SK-N-SH (cell line): ENCODE results near the gene SLC16A10. TPM values are rescaled to one million over a fixed set of nuclear protein-coding genes. Genes with fewer than 3 reads are reported as not detected.
A peak's percentile ranks its signal among the peaks of the same experiment; 100 is the strongest.

Source experiments
- CTCF ChIA-PET: fragments of 300-600, 350-600 bp; formaldehyde crosslinking; extraction: SDS; loops from one replicate; lab custom pipeline; 2021; lab: Yijun Ruan, JAX
- POLR2A ChIA-PET: fragments of 350-600 bp; sonication (Branson Sonifier 250); formaldehyde crosslinking; extraction: SDS; loops from one replicate; lab custom pipeline; 2020; ENCODE audit warnings: antibody characterized with exemption, inconsistent platforms; lab: Yijun Ruan, JAX
- DNase-seq: peaks from one replicate; pipeline ENCODE4 v3.0.0; 2012
- H2AFZ ChIP-seq: fragments of 200-600 bp; sonication (generic); 2 replicates; pipeline ENCODE4 v1.8.1; 2016; ENCODE audit warnings: antibody characterized with exemption, mild to moderate bottlenecking, low read depth
- H3F3A ChIP-seq: fragments of 200-600 bp; sonication (generic); replicated peaks from 2 replicates; pipeline ENCODE3; 2016; ENCODE audit warnings: antibody characterized with exemption, mild to moderate bottlenecking; ENCODE audit not compliant: insufficient read depth
- H3K27ac ChIP-seq, 2 experiments: fragments of 200-500 bp in 1 of 2; fragments of 200-600 bp in 1 of 2; sonication (Bioruptor generic) in 1 of 2; sonication (generic), shearing (Covaris generic) in 1 of 2; 2 replicates each; pipeline versions ENCODE4 v1.5.1 to v1.6.1; 2014 to 2016; ENCODE audit warnings: low read depth in 2 of 2, inconsistent platforms in 1 of 2, low read length in 1 of 2, mild to moderate bottlenecking in 1 of 2, mixed read lengths in 1 of 2
- H3K27me3 ChIP-seq: fragments of 200-600 bp; sonication (generic), shearing (Covaris generic); 2 replicates; pipeline ENCODE4 v1.6.1; 2016; ENCODE audit warnings: mixed run types; ENCODE audit not compliant: insufficient read depth
- H3K36me3 ChIP-seq, 2 experiments: fragments of 200-500 bp in 1 of 2; fragments of 200-600 bp in 1 of 2; sonication (Bioruptor generic) in 1 of 2; sonication (generic) in 1 of 2; replicated peaks in 1 of 2; 2 replicates each; pipeline versions ENCODE3 to v1.5.1; 2014 to 2016; ENCODE audit warnings: low read length in 1 of 2, mild to moderate bottlenecking in 1 of 2; ENCODE audit not compliant: insufficient read depth in 2 of 2, control insufficient read depth in 1 of 2
- H3K4me1 ChIP-seq, 2 experiments: fragments of 200-500 bp in 1 of 2; fragments of 200-600 bp in 1 of 2; sonication (Bioruptor generic) in 1 of 2; sonication (generic), shearing (Covaris generic) in 1 of 2; 2 replicates each; pipeline versions ENCODE4 v1.5.1 to v1.6.1; 2014 to 2016; ENCODE audit warnings: low read depth in 1 of 2, low read length in 1 of 2, mixed run types in 1 of 2; ENCODE audit not compliant: insufficient read depth in 2 of 2, control insufficient read depth in 1 of 2
- H3K4me2 ChIP-seq: fragments of 200-600 bp; sonication (generic), shearing (Covaris generic); 2 replicates; pipeline ENCODE4 v1.6.1; 2017; ENCODE audit warnings: mixed run types
- H3K4me3 ChIP-seq, 2 experiments: fragments of 200-500 bp in 1 of 2; fragments of 200-600 bp in 1 of 2; sonication (Bioruptor generic) in 1 of 2; sonication (generic), shearing (Covaris generic) in 1 of 2; 2 replicates each; pipeline versions ENCODE4 v1.5.1 to v1.8.1; 2014 to 2016; ENCODE audit warnings: low read depth in 2 of 2, inconsistent platforms in 1 of 2, low read length in 1 of 2, mild to moderate bottlenecking in 1 of 2, mixed read lengths in 1 of 2, moderate library complexity in 1 of 2
- H3K79me2 ChIP-seq: fragments of 200-600 bp; sonication (generic); 2 replicates; pipeline ENCODE4 v1.8.1; 2017; ENCODE audit warnings: mild to moderate bottlenecking; ENCODE audit not compliant: insufficient read depth
- H3K9ac ChIP-seq: fragments of 200-600 bp; sonication (generic); 2 replicates; pipeline ENCODE4 v1.6.1; 2017; ENCODE audit warnings: mixed run types
- H3K9me2 ChIP-seq: fragments of 200-600 bp; sonication (generic); 2 replicates; pipeline ENCODE4 v1.6.1; 2017; ENCODE audit warnings: mixed run types
- H3K9me3 ChIP-seq: fragments of 200-600 bp; sonication (generic); 2 replicates; pipeline ENCODE4 v1.6.1; 2017; ENCODE audit warnings: mixed run types, mild to moderate bottlenecking, moderate library complexity
- H4K20me1 ChIP-seq: fragments of 200-600 bp; sonication (generic); 2 replicates; pipeline ENCODE4 v1.6.1; 2017; ENCODE audit warnings: mild to moderate bottlenecking, mixed run types; ENCODE audit not compliant: insufficient read depth
- CHD2 ChIP-seq: fragments of 150-350 bp; IDR thresholded peaks from 2 replicates; pipeline ENCODE4 v1.6.1; 2018; ENCODE audit warnings: low read length; ENCODE audit not compliant: partially characterized antibody
- EZH2phosphoT487 ChIP-seq: fragments of 200-600 bp; sonication (generic); IDR thresholded peaks from 2 replicates; pipeline ENCODE4 v1.6.1; 2017; ENCODE audit warnings: low read depth, mixed run types, mild to moderate bottlenecking, antibody characterized with exemption, moderate library complexity, borderline replicate concordance
- GATA2 ChIP-seq: sonication (generic); formaldehyde crosslinking; IDR thresholded peaks from 2 replicates; pipeline ENCODE4 v1.5.0; 2020; ENCODE audit warnings: mild to moderate bottlenecking, missing genetic modification reagents
- IRF3 ChIP-seq: fragments of 150-350 bp; IDR thresholded peaks from 2 replicates; pipeline ENCODE4 v1.6.1; 2016; ENCODE audit warnings: mild to moderate bottlenecking, low read depth, low read length
- MEF2A ChIP-seq: IDR thresholded peaks from 2 replicates; pipeline ENCODE4 v1.4.0; 2012; ENCODE audit warnings: low read depth, borderline replicate concordance
- POLR2AphosphoS5 ChIP-seq: IDR thresholded peaks from 2 replicates; pipeline ENCODE4 v1.6.1; 2012; ENCODE audit warnings: low read depth, low read length
- RCOR1 ChIP-seq: fragments of 150-350 bp; IDR thresholded peaks from 2 replicates; pipeline ENCODE4 v1.6.1; 2017; ENCODE audit warnings: antibody characterized with exemption, low read length
- RFX5 ChIP-seq: IDR thresholded peaks from 2 replicates; pipeline ENCODE4 v1.6.1; 2012; ENCODE audit warnings: mild to moderate bottlenecking, improper control_type of control experiment, low read length
- RXRA ChIP-seq: IDR thresholded peaks from 2 replicates; pipeline ENCODE4 v1.4.0; 2012; ENCODE audit warnings: low read depth, mild to moderate bottlenecking, borderline replicate concordance
- SMC3 ChIP-seq: IDR thresholded peaks from 2 replicates; pipeline ENCODE4 v1.6.1; 2012; ENCODE audit warnings: low read depth, low read length, improper control_type of control experiment
- WGBS: methylation state at CpG from one replicate; pipeline ENCODE4 v1.1.6; 2017; ENCODE audit warnings: low lambda C conversion rate; 5-methylcytosine and 5-hydroxymethylcytosine counted together
- polyA plus RNA-seq, 3 experiments: library from polyadenylated mRNA; depleted of rRNA; stranded (reverse); fragments of >200 nt; gene quantifications; 2 replicates each; pipeline ENCODE4 v1.2.3, GENCODE V29; 2012
- TF ChIP-seq, protein P1 (sequence below): fragments of 200-600 bp; sonication (generic); IDR thresholded peaks from 2 replicates; pipeline ENCODE4 v1.6.1; 2017; ENCODE audit warnings: antibody characterized with exemption, mild to moderate bottlenecking, moderate library complexity

Gene SLC16A10
- polyA plus RNA-seq, 1 of the 3 experiments (the other 2 are of a cell fraction) = 0.12 TPM

GRCh38 chr6:111080698-111081097, 6.6 kb upstream of the SLC16A10 start:
- H3K79me2 ChIP-seq = no peaks in the 10 kb centered on the region
- WGBS = 46% methylated on average over 5 of the region's 5 CpGs
- TF ChIP-seq MEF2A = no peak
- TF ChIP-seq CHD2 = no peak
- no peak for TF ChIP-seq RCOR1
- no peak for TF ChIP-seq GATA2 (CRISPR knock-in tag)
- TF ChIP-seq RFX5 = no peak
- no peak for TF ChIP-seq RXRA
- no peak for TF ChIP-seq IRF3
- TF ChIP-seq POLR2AphosphoS5 = no peak
- no peak overlapping the region for H2AFZ ChIP-seq
- no peak for DNase-seq
- no peak overlapping the region for H3K9ac ChIP-seq
- CTCF ChIA-PET = interaction anchor here (0.8 to 1.2 kb wide), 2 partner anchors 23 to 128 kb away, joined by 3 read pairs; no protein-coding TSS in a partner anchor
- H3K9me3 ChIP-seq = no peaks in the 10 kb centered on the region
- no peaks in the 10 kb centered on the region for H4K20me1 ChIP-seq
- H3K4me2 ChIP-seq = no peak overlapping the region
- H3K9me2 ChIP-seq = no peaks in the 10 kb centered on the region
- H3K27me3 ChIP-seq = no peaks in the 10 kb centered on the region; the same call in 1 of the 2 replicates
- H3K4me1 ChIP-seq = no peaks in the 10 kb centered on the region; a peak in 1 of 4 replicates
- H3F3A ChIP-seq = no peaks in the 10 kb centered on the region
- no peak overlapping the region for H3K27ac ChIP-seq
- H3K36me3 ChIP-seq = no peaks in the 10 kb centered on the region
- POLR2A ChIA-PET = no interaction called here
- H3K4me3 ChIP-seq = no peak overlapping the region

DNA sequence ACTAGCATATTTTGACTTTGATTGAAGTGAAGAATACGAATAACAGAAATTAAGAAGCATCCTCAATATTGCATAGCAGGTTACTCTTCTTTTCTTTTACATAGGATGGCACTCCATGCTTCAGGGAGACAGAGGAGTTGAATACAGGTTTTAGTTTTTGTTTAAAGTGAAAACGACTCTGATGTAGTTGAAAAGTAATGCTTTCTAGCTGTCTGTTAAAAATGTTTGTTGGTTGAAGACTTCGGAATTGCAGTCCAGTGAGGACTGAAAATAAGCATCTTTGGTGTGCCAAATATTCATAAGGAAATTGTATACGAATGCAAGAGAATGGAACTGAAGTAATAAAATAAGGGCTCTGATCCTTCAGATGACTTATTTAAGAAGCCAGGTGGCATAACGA, 618 bp upstream of the SLC16A10 start:
- peak overlapping the region; percentile 58 to 61 for H3K4me3 ChIP-seq
- no peaks in the 10 kb centered on the region for H3K79me2 ChIP-seq
- H3F3A ChIP-seq = no peaks in the 10 kb centered on the region
- 26% methylated on average over 5 of the region's 5 CpGs for WGBS
- POLR2A ChIA-PET = no interaction called here
- H2AFZ ChIP-seq = peak overlapping the region; percentile 84
- TF ChIP-seq, protein P1, sequence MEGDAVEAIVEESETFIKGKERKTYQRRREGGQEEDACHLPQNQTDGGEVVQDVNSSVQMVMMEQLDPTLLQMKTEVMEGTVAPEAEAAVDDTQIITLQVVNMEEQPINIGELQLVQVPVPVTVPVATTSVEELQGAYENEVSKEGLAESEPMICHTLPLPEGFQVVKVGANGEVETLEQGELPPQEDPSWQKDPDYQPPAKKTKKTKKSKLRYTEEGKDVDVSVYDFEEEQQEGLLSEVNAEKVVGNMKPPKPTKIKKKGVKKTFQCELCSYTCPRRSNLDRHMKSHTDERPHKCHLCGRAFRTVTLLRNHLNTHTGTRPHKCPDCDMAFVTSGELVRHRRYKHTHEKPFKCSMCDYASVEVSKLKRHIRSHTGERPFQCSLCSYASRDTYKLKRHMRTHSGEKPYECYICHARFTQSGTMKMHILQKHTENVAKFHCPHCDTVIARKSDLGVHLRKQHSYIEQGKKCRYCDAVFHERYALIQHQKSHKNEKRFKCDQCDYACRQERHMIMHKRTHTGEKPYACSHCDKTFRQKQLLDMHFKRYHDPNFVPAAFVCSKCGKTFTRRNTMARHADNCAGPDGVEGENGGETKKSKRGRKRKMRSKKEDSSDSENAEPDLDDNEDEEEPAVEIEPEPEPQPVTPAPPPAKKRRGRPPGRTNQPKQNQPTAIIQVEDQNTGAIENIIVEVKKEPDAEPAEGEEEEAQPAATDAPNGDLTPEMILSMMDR = no peak
- TF ChIP-seq EZH2phosphoT487 (no peak), SMC3 (no peak)
- peaks cover 26% of the 10 kb centered on the region for H3K27me3 ChIP-seq
- H3K4me1 ChIP-seq = peaks cover 0 to 2% of the 10 kb centered on the region in 2 experiments; a peak in 1 of 4 replicates
- DNase-seq = no peak
- CTCF ChIA-PET = interaction anchor here (1.3 to 1.5 kb wide), 3 partner anchors 10 to 124 kb away, joined by 3 to 7 read pairs (median 4); no protein-coding TSS in a partner anchor
- H3K4me2 ChIP-seq = peak overlapping the region; percentile 75
- H3K9me2 ChIP-seq = no peaks in the 10 kb centered on the region
- no peaks in the 10 kb centered on the region for H3K9me3 ChIP-seq
- no peaks in the 10 kb centered on the region for H4K20me1 ChIP-seq
- no peak overlapping the region for H3K9ac ChIP-seq
- no peak overlapping the region; a peak in 1 of 4 replicates for H3K27ac ChIP-seq
- H3K36me3 ChIP-seq = no peaks in the 10 kb centered on the region
